HepG2 (cell line): ENCODE results near the gene SH3TC2. TPM values are rescaled to one million over a fixed set of nuclear protein-coding genes. Genes with fewer than 3 reads are reported as not detected.
A peak's percentile ranks its signal among the peaks of the same experiment; 100 is the strongest.

Experiments used
- ATAC-seq: fragments of 200-7000 bp; cut with Tn5 transposase; 3 replicates; pipeline ENCODE4 v1.9.1; 2020; ENCODE audit warnings: mild to moderate bottlenecking, moderate library complexity
- BruUV-seq: library from RNA; stranded (reverse); fragments of 400-500 nt; replicated peaks from 2 replicates; lab custom pipeline; 2021; lab: Mats Ljungman, UMichigan
- CTCF ChIA-PET: fragments of 300-600 bp; formaldehyde crosslinking; extraction: SDS; loops from one replicate; lab custom pipeline; 2021; ENCODE audit warnings: low total read pairs, inconsistent platforms, low intra/inter-chr PET ratio; lab: Yijun Ruan, JAX
- POLR2A ChIA-PET: fragments of 350-600 bp; sonication (Branson Sonifier 250); formaldehyde crosslinking; loops from one replicate; lab custom pipeline; 2020; ENCODE audit warnings: antibody characterized with exemption, inconsistent platforms; lab: Yijun Ruan, JAX
- DNase-seq: peaks from one replicate; pipeline ENCODE4 v3.0.0-alpha.2; 2015; ENCODE audit warnings: low spot score
- FAIRE-seq: peaks from 3 replicates; lab custom pipeline; 2011; peaks lifted over from hg19 to GRCh38; lab: Jason Lieb, UNC
- H2AFZ ChIP-seq: one replicate; pipeline ENCODE4 v1.6.1; 2011; ENCODE audit warnings: low read length, inconsistent platforms
- H3K27ac ChIP-seq: fragments of 300-600 bp; 3 replicates; pipeline ENCODE4 v1.8.0; 2011; ENCODE audit warnings: mixed run types, mild to moderate bottlenecking, mixed read lengths, low read length, inconsistent platforms; ENCODE audit not compliant: insufficient read depth; ENCODE audit errors: extremely low read length
- H3K27me3 ChIP-seq, 2 experiments: fragments of 200-600 bp in 1 of 2; 2 replicates in 1 of 2; 3 replicates in 1 of 2; pipeline versions ENCODE4 v1.6.0 to v1.8.0; 2011; ENCODE audit warnings: low read length in 2 of 2, mild to moderate bottlenecking in 2 of 2, moderate library complexity in 2 of 2, inconsistent platforms in 1 of 2; ENCODE audit not compliant: insufficient read depth in 2 of 2, control insufficient read depth in 1 of 2
- H3K36me3 ChIP-seq, 2 experiments: fragments of 200-600 bp in 1 of 2; replicated peaks in 1 of 2; 2 replicates in 1 of 2; 3 replicates in 1 of 2; pipeline versions ENCODE4 v1.5.1 to v1.8.0; 2011; ENCODE audit warnings: low read length in 2 of 2, inconsistent platforms in 1 of 2; ENCODE audit not compliant: insufficient read depth in 2 of 2, control insufficient read depth in 1 of 2
- H3K4me1 ChIP-seq: 2 replicates; pipeline ENCODE4 v1.5.1; 2012; ENCODE audit warnings: low read length, inconsistent platforms; ENCODE audit not compliant: insufficient read depth
- H3K4me2 ChIP-seq: 2 replicates; pipeline ENCODE4 v1.6.0; 2011; ENCODE audit warnings: low read depth, low read length, inconsistent platforms
- H3K4me3 ChIP-seq, 3 experiments: fragments of 200-600 bp in 1 of 3; sonication (generic), shearing (Covaris generic) in 1 of 3; replicated peaks in 1 of 3; 2 replicates each; pipeline ENCODE4 v1.5.1; 2011 to 2016; ENCODE audit warnings: low read length in 3 of 3, inconsistent platforms in 2 of 3, low read depth in 2 of 3, mild to moderate bottlenecking in 2 of 3, control low read depth in 1 of 3, mixed read lengths in 1 of 3; ENCODE audit not compliant: insufficient read depth in 1 of 3
- H3K79me2 ChIP-seq: one replicate; pipeline ENCODE4 v1.6.1; 2011; ENCODE audit warnings: low read length, inconsistent platforms; ENCODE audit not compliant: insufficient read depth
- H3K9ac ChIP-seq: 2 replicates; pipeline ENCODE4 v1.6.0; 2011; ENCODE audit warnings: mild to moderate bottlenecking, low read depth, low read length, inconsistent platforms; ENCODE audit not compliant: insufficient read depth
- H3K9me3 ChIP-seq: 2 replicates; pipeline ENCODE4 v1.5.1; 2012; ENCODE audit warnings: mild to moderate bottlenecking, low read length
- H4K20me1 ChIP-seq: 2 replicates; pipeline ENCODE4 v1.6.0; 2011; ENCODE audit warnings: inconsistent platforms, mild to moderate bottlenecking, low read length, moderate library complexity; ENCODE audit not compliant: insufficient read depth
- GTF2F1 ChIP-seq: fragments of 150-350 bp; IDR thresholded peaks from 2 replicates; pipeline ENCODE4 v1.6.1; 2014; ENCODE audit warnings: low read length
- HNF4A ChIP-seq: sonication (generic); formaldehyde crosslinking; IDR thresholded peaks from 2 replicates; pipeline ENCODE4 v1.4.0; 2020; ENCODE audit warnings: missing genetic modification reagents
- NFE2L2 ChIP-seq: fragments of 150-350 bp; IDR thresholded peaks from 2 replicates; pipeline ENCODE4 v1.6.1; 2014; ENCODE audit warnings: low read length
- POLR2AphosphoS5 ChIP-seq: IDR thresholded peaks from 2 replicates; pipeline ENCODE4 v1.6.1; 2012; ENCODE audit warnings: low read depth, low read length
- SATB2 ChIP-seq: sonication (generic); formaldehyde crosslinking; IDR thresholded peaks from 2 replicates; pipeline ENCODE4 v1.5.0; 2020; ENCODE audit warnings: missing genetic modification reagents
- SIN3B ChIP-seq: fragments of 150-350 bp; IDR thresholded peaks from 2 replicates; pipeline ENCODE4 v1.6.1; 2014; ENCODE audit warnings: low read length
- SNAI1 ChIP-seq: sonication (generic); formaldehyde crosslinking; IDR thresholded peaks from 2 replicates; pipeline ENCODE4 v1.5.0; 2020; ENCODE audit warnings: mild to moderate bottlenecking, missing genetic modification reagents, borderline replicate concordance
- TGIF2 ChIP-seq: IDR thresholded peaks from 2 replicates; pipeline ENCODE4 v1.6.1; 2016; ENCODE audit warnings: control low read depth, missing compliant biosample characterization
- ZGPAT ChIP-seq: IDR thresholded peaks from 2 replicates; pipeline ENCODE4 v1.6.1; 2016; ENCODE audit warnings: mild to moderate bottlenecking
- ZNF180 ChIP-seq: sonication (generic); formaldehyde crosslinking; IDR thresholded peaks from 2 replicates; pipeline ENCODE4 v1.4.0; 2020; ENCODE audit warnings: low read depth, missing genetic modification reagents, borderline replicate concordance
- ZNF317 ChIP-seq: sonication (generic); formaldehyde crosslinking; IDR thresholded peaks from 2 replicates; pipeline ENCODE4 v1.5.0; 2020; ENCODE audit warnings: mild to moderate bottlenecking, missing genetic modification reagents
- ZNF431 ChIP-seq: sonication (generic); formaldehyde crosslinking; IDR thresholded peaks from 2 replicates; pipeline ENCODE4 v1.9.0; 2022; ENCODE audit warnings: missing genetic modification reagents, low read depth, mild to moderate bottlenecking, borderline replicate concordance
- WGBS: methylation state at CpG from one replicate; pipeline ENCODE4 v1.1.6; 2017; ENCODE audit warnings: low lambda C conversion rate; 5-methylcytosine and 5-hydroxymethylcytosine counted together
- in situ Hi-C: cut with HindIII; loops from 2 replicates; pipeline ENCODE4 v1.10.0; 2017; ENCODE audit warnings: low pct_unique_long_range_greater_than_20kb; ENCODE audit not compliant: extremely low pct_ligation_motif_present
- intact Hi-C: fragments of 100-400 bp; cut with micrococcal nuclease; formaldehyde crosslinking; loops from one replicate; pipeline ENCODE4 v1.10.0; 2022; ENCODE audit not compliant: unreplicated experiment
- polyA plus RNA-seq, 8 experiments: library from polyadenylated mRNA; depleted of rRNA in 3 of 8; stranded (reverse) in 7 of 8; unstranded in 1 of 8; fragments of >200 nt; fragmentation: Illumina TruSeq in 4 of 8; extraction: Trizol in 4 of 8; gene quantifications; 2 replicates each; pipeline versions ENCODE4 v1.2.1 to v1.2.3, GENCODE V29; 2011 to 2016; ENCODE audit warnings: low read depth in 4 of 8, missing spikeins in 1 of 8, mixed read lengths in 1 of 8; ENCODE audit not compliant: insufficient read depth in 1 of 8
- total RNA-seq, 5 experiments: library from RNA; depleted of rRNA; stranded (reverse); fragments of >200 nt; fragmentation: Illumina TruSeq; extraction: Trizol; gene quantifications; 2 replicates each; pipeline ENCODE4 v1.2.3, GENCODE V29; 2016; ENCODE audit warnings: low read depth in 1 of 5

The SH3TC2 gene
- total and polyA plus RNA-seq, 2 of the 13 experiments (the other 11 are each of a cell fraction or from before 2014, with no cell fraction given), result 0.34 to 0.71 TPM

GRCh38 chr5:149056616-149057165, 6.2 kb downstream of the SH3TC2 start:
- FAIRE-seq (no peak), DNase-seq (no peak), ATAC-seq (no peak)
- Histone ChIP-seq H3K36me3 (no peaks in the 10 kb centered on the region), H4K20me1 (no peaks in the 10 kb centered on the region), H3K4me3 (no peak overlapping the region), H3K27me3 (no peaks in the 10 kb centered on the region), H3K79me2 (no peaks in the 10 kb centered on the region), H3K9ac (no peak overlapping the region), H3K4me1 (peaks cover 11% of the 10 kb centered on the region), H3K9me3 (no peaks in the 10 kb centered on the region), H2AFZ (no peak overlapping the region), H3K27ac (no peak overlapping the region), H3K4me2 (no peak overlapping the region)
- in situ Hi-C loops, result no loop called here
- ChIA-PET CTCF (no interaction called here), POLR2A (no interaction called here)
- intact Hi-C loops, result no loop called here
- TF ChIP-seq NFE2L2, result peak; percentile 34; the same call in 1 of the 2 replicates
- no peak for TF ChIP-seq GTF2F1
- WGBS, result 57% methylated on average over 3 of the region's 3 CpGs
- BruUV-seq, result no TSS peak

- no peak overlapping the region for H3K4me2 ChIP-seq
- no peaks in the 10 kb centered on the region for H3K79me2 ChIP-seq
- H3K27me3 ChIP-seq, result no peaks in the 10 kb centered on the region
- no peak for DNase-seq
- no peaks in the 10 kb centered on the region for H3K36me3 ChIP-seq
- no peak overlapping the region for H3K4me3 ChIP-seq
- no peak for TF ChIP-seq SNAI1 (CRISPR knock-in tag)
- no peak for TF ChIP-seq ZNF180 (CRISPR knock-in tag)
- TF ChIP-seq HNF4A, result no peak
- TF ChIP-seq SIN3B, result no peak
- no peak for TF ChIP-seq ZNF317 (CRISPR knock-in tag)
- TF ChIP-seq ZNF431 (CRISPR knock-in tag), result no peak
- no peak for TF ChIP-seq ZGPAT (CRISPR knock-in tag)
- TF ChIP-seq SATB2 (CRISPR knock-in tag), result no peak
- no peak for TF ChIP-seq TGIF2 (CRISPR knock-in tag)
- no peak for TF ChIP-seq POLR2AphosphoS5
- CTCF ChIA-PET, result no interaction called here
- no TSS peak for BruUV-seq
- H4K20me1 ChIP-seq, result no peaks in the 10 kb centered on the region
- in situ Hi-C loops (no loop called here), intact Hi-C loops (no loop called here)
- ATAC-seq, result no peak
- WGBS, result 75% methylated on average over 2 of the region's 2 CpGs
- no peak overlapping the region for H3K9ac ChIP-seq
- POLR2A ChIA-PET, result no interaction called here
- no peak overlapping the region for H2AFZ ChIP-seq
- no peaks in the 10 kb centered on the region for H3K9me3 ChIP-seq
- H3K27ac ChIP-seq, result no peak overlapping the region
- FAIRE-seq, result no peak
- H3K4me1 ChIP-seq, result peaks cover 11% of the 10 kb centered on the region
Observed at GRCh38 chr5:149054416-149054815, 8.4 kb downstream of the SH3TC2 start.
